Astrocyte of the cerebellum (primary cell): Measurements from ENCODE around the gene KAT2B.

Experiments used
- DNase-seq: peaks from one replicate; pipeline ENCODE4 v3.0.0-alpha.2; 2011; ENCODE audit warnings: low read depth
- H3K4me3 ChIP-seq: 2 replicates; pipeline ENCODE4 v1.5.1; 2011; ENCODE audit warnings: mild to moderate bottlenecking, low read depth, low read length, moderate library complexity
- CTCF ChIP-seq: IDR thresholded peaks from 2 replicates; pipeline ENCODE4 v1.5.1; 2012; ENCODE audit warnings: low read length, low read depth, moderate library complexity, mild to moderate bottlenecking; ENCODE audit errors: missing control alignments
- in situ Hi-C: cut with HindIII; loops from 2 replicates; pipeline ENCODE4 v1.10.0; 2017; ENCODE audit warnings: low sequenced_read_pairs

KAT2B gene

GRCh38 chr3:20091331-20092047 lies 51.2 kb downstream of the KAT2B start:
- H3K4me3 ChIP-seq = no peak overlapping the region
- in situ Hi-C loops = loop anchor here (5.0 kb wide), 1 partner anchor 51 kb away; no protein-coding TSS in a partner anchor
- no peak for TF ChIP-seq CTCF
- DNase-seq = no peak

DNA sequence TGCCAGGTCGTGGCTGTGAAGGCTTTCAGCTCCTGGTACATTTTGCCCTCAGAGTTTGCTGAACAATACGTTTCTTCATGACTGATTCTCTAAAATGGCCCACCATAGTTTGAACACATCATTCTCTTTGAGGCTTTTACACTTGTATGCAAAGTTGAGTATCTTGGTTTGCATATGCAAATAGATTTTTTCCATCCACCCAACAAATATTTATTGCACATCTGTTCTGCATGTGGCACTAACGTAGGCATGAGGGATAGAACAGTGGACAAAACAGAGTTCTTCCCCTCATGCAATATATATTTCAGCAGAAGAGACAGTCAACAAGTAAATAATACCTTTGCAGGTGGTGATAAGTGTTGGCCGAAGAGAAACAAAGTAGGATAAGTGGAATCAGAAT lies 55.2 kb downstream of the KAT2B start:
- no peak for DNase-seq
- in situ Hi-C loops = no loop called here

DNA sequence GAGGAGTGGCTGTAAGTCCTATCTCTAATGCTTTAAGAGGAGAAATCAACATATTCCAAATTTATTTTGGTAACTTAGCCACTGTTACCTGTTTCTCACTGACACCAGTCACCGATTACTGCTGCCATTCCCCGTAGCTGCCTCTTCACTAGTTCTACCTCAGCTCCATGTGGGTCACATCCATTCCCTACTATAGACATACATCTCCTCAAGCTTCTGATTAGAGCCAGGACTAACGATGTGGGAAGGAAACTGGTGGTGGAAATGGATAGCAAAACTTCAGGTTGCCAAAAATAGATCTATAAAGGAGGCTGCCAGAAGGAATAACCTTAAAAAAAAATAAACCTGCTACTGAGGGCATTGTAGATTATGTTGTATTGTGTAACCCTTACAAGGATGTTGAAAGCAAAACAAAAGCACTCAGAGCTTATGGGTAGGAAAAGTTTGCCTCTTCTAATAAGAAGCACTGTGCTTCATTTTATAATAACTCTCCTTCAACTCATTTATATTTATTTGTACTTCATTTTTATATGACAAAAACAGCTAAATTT lies 56.0 kb downstream of the KAT2B start:
- no peak for DNase-seq
- in situ Hi-C loops = no loop called here
- no peak for TF ChIP-seq CTCF
- no peak overlapping the region for H3K4me3 ChIP-seq

More for the DNA sequence above, 55.2 kb downstream of the KAT2B start:
- H3K4me3 ChIP-seq = no peak overlapping the region
- no peak for TF ChIP-seq CTCF

DNA sequence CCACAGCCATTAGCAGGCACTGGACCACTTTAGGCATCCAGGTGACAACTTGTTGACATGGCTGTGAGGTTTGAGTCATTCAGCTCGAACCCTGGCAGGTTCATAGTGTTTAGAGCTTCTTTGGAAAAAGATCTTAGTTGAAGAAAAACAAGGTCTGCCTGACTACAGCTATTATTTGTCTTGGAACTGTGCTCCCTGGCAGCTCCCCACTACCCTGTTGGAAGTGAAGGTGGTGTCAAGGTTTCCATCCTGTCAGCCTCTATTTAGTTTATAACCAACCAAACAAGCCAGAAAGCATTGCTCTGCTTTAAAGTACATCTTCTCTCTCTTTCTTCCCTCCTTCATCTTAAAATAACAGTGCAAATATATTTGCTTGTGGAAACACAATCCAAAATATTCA lies 56.8 kb downstream of the KAT2B start:
- no peak for TF ChIP-seq CTCF
- no peak for DNase-seq
- no peak overlapping the region for H3K4me3 ChIP-seq
- in situ Hi-C loops = no loop called here

DNA sequence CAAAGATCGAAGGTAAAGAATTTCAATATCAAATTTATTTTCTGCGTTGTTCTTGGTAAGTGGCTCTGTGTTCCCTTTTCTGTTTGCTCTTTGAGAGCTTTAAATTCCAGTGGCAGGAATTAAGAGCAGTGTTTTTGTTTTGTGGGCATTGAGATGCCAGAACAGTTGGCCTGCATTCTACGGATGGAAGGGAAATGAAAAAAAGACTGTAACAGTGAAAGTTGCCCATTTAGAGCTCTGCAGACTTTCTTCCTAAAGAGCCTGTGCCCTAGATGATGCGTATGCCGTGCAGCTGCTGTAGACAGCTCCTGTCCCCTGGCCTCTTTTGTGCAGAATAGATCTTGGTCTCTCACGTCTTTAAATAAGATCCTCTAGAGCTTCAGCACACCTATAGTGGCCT lies 58.8 kb downstream of the KAT2B start:
- in situ Hi-C loops = no loop called here
- no peak for DNase-seq
- H3K4me3 ChIP-seq = no peak overlapping the region
- TF ChIP-seq CTCF = no peak

- no peak overlapping the region for H3K4me3 ChIP-seq
- no peak for DNase-seq
- in situ Hi-C loops = no loop called here
- TF ChIP-seq CTCF = no peak
Measured at GRCh38 chr3:20100151-20100550, 59.9 kb downstream of the KAT2B start.

- no peak for TF ChIP-seq CTCF
- no peak overlapping the region for H3K4me3 ChIP-seq
- DNase-seq = no peak
- in situ Hi-C loops = no loop called here
Measured at GRCh38 chr3:20101041-20101440, 60.8 kb downstream of the KAT2B start.
